Neutrophil (primary cell): ENCODE measurements around the gene SLC12A4.

Source experiments
- H3K27ac ChIP-seq: fragments of 200-600 bp; sonication (generic); 2 replicates; pipeline ENCODE4 v1.5.1; 2016; ENCODE audit warnings: mild to moderate bottlenecking, moderate library complexity
- H3K27me3 ChIP-seq: fragments of 200-600 bp; sonication (generic); 2 replicates; pipeline ENCODE4 v1.6.0; 2016; ENCODE audit warnings: mild to moderate bottlenecking
- H3K36me3 ChIP-seq: fragments of 200-600 bp; sonication (generic); 2 replicates; pipeline ENCODE4 v1.5.1; 2017
- H3K4me1 ChIP-seq, 2 experiments: fragments of 200-600 bp in 1 of 2; sonication (generic) in 1 of 2; 1 replicate in 1 of 2; 2 replicates in 1 of 2; pipeline versions ENCODE4 v1.5.1 to v1.6.1; 2013 to 2016; ENCODE audit warnings: low read depth in 1 of 2, low read length in 1 of 2, mild to moderate bottlenecking in 1 of 2, moderate library complexity in 1 of 2; ENCODE audit not compliant: control insufficient read depth in 1 of 2, insufficient read depth in 1 of 2
- H3K4me3 ChIP-seq, 2 experiments: fragments of 200-600 bp in 1 of 2; sonication (generic) in 1 of 2; 1 replicate in 1 of 2; 2 replicates in 1 of 2; pipeline ENCODE4 v1.5.1; 2013 to 2016; ENCODE audit warnings: low read depth in 1 of 2, low read length in 1 of 2, mild to moderate bottlenecking in 1 of 2, moderate library complexity in 1 of 2
- H3K9me3 ChIP-seq: fragments of 200-600 bp; sonication (generic); 2 replicates; pipeline ENCODE4 v1.5.1; 2016
- TF ChIP-seq, protein P1 (sequence below): fragments of 200-600 bp; sonication (generic); IDR thresholded peaks from 2 replicates; pipeline ENCODE4 v1.5.1; 2016; ENCODE audit warnings: antibody characterized with exemption

SLC12A4 gene

DNA sequence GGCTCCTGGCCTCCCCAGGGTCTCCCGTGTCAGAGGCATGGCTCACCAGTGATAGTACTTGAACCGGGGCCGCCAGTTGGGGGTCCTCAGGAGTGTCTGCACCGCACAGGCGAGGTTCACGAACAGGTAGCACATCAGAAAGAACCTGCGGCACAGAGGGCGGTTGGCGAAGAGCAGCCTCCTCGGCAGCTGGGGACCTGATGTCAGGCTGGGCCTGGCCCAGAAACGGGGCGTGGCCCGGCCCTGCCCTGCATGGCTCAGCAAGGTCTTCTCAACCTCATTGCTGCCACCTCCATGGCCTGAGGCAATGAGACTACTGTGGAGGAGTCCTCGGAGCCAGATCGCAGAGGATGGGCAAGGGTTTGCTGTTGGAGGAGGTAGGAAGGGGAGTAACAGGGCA, 20.4 kb downstream of the SLC12A4 start:
- Histone ChIP-seq H3K27me3 (no peaks in the 10 kb centered on the region), H3K4me3 (no peak overlapping the region), H3K9me3 (no peaks in the 10 kb centered on the region), H3K4me1 (no peaks in the 10 kb centered on the region), H3K36me3 (peaks cover 71% of the 10 kb centered on the region), H3K27ac (no peak overlapping the region)
- TF ChIP-seq, protein P1, sequence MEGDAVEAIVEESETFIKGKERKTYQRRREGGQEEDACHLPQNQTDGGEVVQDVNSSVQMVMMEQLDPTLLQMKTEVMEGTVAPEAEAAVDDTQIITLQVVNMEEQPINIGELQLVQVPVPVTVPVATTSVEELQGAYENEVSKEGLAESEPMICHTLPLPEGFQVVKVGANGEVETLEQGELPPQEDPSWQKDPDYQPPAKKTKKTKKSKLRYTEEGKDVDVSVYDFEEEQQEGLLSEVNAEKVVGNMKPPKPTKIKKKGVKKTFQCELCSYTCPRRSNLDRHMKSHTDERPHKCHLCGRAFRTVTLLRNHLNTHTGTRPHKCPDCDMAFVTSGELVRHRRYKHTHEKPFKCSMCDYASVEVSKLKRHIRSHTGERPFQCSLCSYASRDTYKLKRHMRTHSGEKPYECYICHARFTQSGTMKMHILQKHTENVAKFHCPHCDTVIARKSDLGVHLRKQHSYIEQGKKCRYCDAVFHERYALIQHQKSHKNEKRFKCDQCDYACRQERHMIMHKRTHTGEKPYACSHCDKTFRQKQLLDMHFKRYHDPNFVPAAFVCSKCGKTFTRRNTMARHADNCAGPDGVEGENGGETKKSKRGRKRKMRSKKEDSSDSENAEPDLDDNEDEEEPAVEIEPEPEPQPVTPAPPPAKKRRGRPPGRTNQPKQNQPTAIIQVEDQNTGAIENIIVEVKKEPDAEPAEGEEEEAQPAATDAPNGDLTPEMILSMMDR: no peak

DNA sequence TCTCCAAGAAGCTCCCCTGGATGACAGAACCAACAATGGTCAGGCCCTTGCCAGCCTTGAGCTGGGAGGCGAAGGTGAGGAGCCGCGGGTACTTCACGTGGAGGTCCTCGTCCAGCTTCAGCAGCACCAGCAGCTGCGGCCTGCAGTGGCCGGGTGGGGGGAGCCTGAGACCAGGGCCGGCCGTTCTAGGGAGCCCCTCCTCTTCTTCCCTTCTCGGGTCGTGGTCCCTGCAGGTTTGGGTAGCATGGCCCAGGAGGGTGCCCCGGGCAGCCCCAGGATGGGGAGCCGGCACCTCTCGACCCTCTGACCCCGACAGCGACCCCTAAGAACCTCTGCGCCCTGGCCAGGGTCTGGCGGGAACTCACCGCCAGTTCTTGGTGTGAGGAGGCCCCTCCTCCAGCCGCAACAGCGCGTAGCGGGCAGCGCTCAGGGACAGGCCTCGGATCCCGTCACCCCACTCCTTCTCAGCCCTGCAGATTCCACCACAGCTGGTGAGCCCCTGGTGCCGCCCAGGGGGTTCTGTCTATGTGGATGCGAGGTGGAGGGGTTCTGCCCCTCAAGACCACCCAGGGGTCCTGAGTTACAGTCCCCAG, 21.4 kb downstream of the SLC12A4 start:
- Histone ChIP-seq H3K27me3 (no peaks in the 10 kb centered on the region), H3K4me3 (no peak overlapping the region), H3K9me3 (no peaks in the 10 kb centered on the region), H3K27ac (no peak overlapping the region), H3K4me1 (no peaks in the 10 kb centered on the region), H3K36me3 (peaks cover 77% of the 10 kb centered on the region)
- TF ChIP-seq, protein P1: no peak

DNA sequence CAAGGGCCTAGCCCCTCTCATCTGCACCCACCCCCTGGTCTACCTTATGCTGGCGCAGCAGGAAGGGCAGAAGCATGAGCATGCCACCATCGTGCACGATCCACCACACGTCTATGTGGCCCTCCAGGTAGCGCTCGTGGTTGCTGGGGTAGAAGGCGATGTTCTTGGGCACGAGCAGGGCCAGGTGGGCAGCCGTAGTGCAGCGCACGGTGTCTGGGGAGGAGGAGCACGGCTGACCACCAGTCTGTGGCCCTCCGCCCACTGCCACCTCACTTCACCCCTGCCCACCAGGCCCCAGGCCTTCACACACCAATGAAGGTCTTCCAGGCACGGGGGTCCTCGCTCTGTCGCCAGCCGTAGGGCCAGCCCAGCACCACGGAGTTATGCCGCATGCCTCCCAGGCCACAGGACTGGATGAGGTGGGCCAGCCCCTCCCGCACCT, 22.3 kb downstream of the SLC12A4 start:
- Histone ChIP-seq H3K27ac (no peak overlapping the region), H3K36me3 (peaks cover 68% of the 10 kb centered on the region), H3K4me1 (no peaks in the 10 kb centered on the region), H3K27me3 (no peaks in the 10 kb centered on the region), H3K4me3 (no peak overlapping the region), H3K9me3 (no peaks in the 10 kb centered on the region)
- TF ChIP-seq, protein P1: no peak

DNA sequence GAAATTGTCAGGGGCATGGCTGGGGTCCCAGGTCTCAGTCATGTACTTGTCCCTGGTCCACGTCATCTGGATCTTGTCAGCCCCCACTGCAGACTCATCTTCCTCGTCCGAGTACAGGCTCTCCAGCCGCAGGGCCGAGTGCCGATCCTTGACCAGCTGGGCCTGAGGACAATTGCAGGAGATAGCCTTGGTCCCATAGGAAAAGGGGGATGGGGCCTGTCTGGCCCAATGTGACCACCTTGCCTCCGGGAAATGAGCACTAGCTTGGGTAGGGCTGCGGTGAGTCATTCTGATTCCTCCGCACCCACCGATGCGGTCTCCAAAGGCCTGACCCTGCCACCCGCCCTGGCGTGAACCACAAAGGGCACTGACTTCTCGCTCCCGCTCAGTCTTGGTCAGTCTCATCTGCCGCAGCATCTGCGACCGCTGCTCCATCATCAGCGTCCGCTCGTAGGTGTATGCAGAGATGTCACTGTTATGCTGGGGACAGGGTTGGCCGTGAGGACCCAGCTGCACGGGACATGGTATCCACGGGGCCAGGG, 23.0 kb downstream of the SLC12A4 start:
- Histone ChIP-seq H3K4me3 (no peak overlapping the region), H3K4me1 (no peaks in the 10 kb centered on the region), H3K9me3 (no peaks in the 10 kb centered on the region), H3K27me3 (no peaks in the 10 kb centered on the region), H3K36me3 (peaks cover 61% of the 10 kb centered on the region), H3K27ac (no peak overlapping the region)
- TF ChIP-seq, protein P1: no peak

DNA sequence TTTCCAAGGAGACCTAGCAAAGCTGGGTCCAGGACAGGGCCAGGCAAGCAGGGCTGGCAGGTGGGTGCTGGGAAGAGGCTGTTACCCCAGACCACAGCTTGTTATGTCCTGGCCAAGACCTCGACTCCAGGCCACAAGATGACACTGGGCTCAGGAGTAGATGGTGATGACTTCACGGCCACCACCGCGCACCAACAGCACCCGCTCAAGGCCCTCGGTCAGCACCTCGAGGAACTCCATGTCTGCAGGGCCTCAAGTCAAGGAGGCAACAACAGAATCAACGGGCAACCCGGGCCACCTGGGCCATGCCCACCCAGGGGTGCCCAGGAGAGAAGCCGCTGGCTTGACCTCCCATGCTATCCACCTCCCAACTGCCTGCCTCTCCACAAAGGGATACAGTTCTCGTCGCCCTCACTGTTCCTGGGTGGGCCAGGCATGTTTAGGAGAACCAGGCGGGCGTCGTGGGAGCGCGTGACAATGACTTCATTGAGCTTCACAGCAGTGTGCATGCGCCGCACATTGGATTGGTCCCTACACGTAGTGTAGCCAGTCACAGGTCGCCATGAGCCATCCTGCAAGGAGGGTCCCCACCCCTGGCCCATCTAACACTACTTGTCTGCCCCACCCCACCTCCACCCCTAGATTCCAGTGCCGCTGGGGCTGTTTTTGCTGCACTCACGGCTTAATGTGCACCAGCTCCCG, 23.6 kb downstream of the SLC12A4 start:
- TF ChIP-seq, protein P1: no peak
- Histone ChIP-seq H3K27ac (no peak overlapping the region), H3K4me1 (peaks cover under 1 to 6% of the 10 kb centered on the region in 2 experiments), H3K36me3 (peaks cover 57% of the 10 kb centered on the region), H3K4me3 (no peak overlapping the region), H3K27me3 (no peaks in the 10 kb centered on the region), H3K9me3 (no peaks in the 10 kb centered on the region)
